ENCODE measurements around the gene APOBEC3G. TPM values are rescaled to one million over a fixed set of nuclear protein-coding genes. Genes with fewer than 3 reads are reported as not detected.

Gene APOBEC3G
- total and polyA plus RNA-seq, 2 experiments from 2014 or later = 7.1 to 12.2 TPM

GRCh38 chr22:39101226-39101625 lies 24.2 kb downstream of the APOBEC3G start:
- Histone ChIP-seq H3K27me3 (no peaks in the 10 kb centered on the region), H3K9me3 (ENCODE audit: low read depth) (no peaks in the 10 kb centered on the region), H3K36me3 (no peaks in the 10 kb centered on the region), H3K27ac (no peak overlapping the region), H3K4me1 (ENCODE audit: low read depth) (peaks cover 7% of the 10 kb centered on the region), H3K4me3 (no peak overlapping the region)
- no peak for DNase-seq (ENCODE audit: low read depth in 1 of 2, low spot score in 1 of 2)
- TF ChIP-seq, protein P1, sequence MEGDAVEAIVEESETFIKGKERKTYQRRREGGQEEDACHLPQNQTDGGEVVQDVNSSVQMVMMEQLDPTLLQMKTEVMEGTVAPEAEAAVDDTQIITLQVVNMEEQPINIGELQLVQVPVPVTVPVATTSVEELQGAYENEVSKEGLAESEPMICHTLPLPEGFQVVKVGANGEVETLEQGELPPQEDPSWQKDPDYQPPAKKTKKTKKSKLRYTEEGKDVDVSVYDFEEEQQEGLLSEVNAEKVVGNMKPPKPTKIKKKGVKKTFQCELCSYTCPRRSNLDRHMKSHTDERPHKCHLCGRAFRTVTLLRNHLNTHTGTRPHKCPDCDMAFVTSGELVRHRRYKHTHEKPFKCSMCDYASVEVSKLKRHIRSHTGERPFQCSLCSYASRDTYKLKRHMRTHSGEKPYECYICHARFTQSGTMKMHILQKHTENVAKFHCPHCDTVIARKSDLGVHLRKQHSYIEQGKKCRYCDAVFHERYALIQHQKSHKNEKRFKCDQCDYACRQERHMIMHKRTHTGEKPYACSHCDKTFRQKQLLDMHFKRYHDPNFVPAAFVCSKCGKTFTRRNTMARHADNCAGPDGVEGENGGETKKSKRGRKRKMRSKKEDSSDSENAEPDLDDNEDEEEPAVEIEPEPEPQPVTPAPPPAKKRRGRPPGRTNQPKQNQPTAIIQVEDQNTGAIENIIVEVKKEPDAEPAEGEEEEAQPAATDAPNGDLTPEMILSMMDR (IDR thresholded peaks at IDR 0.05; ENCODE audit: low read depth, low read length) = no peak

- no peak overlapping the region for H3K27ac ChIP-seq
- H3K27me3 ChIP-seq = no peaks in the 10 kb centered on the region
- H3K9me3 ChIP-seq (ENCODE audit: low read depth) = no peaks in the 10 kb centered on the region
- no peak for DNase-seq (ENCODE audit: low read depth in 1 of 2, low spot score in 1 of 2)
- TF ChIP-seq, protein P1 (IDR thresholded peaks at IDR 0.05; ENCODE audit: low read depth, low read length) = no peak
- H3K4me3 ChIP-seq = no peak overlapping the region
- H3K36me3 ChIP-seq = no peaks in the 10 kb centered on the region
- H3K4me1 ChIP-seq (ENCODE audit: low read depth) = no peaks in the 10 kb centered on the region
Measured at GRCh38 chr22:39103431-39103830, 26.4 kb downstream of the APOBEC3G start.

- no peak overlapping the region for H3K4me3 ChIP-seq
- no peaks in the 10 kb centered on the region for H3K36me3 ChIP-seq
- H3K27me3 ChIP-seq = no peaks in the 10 kb centered on the region
- H3K4me1 ChIP-seq (ENCODE audit: low read depth) = peaks cover 5% of the 10 kb centered on the region
- DNase-seq (ENCODE audit: low read depth in 1 of 2, low spot score in 1 of 2) = no peak
- no peaks in the 10 kb centered on the region for H3K9me3 ChIP-seq (ENCODE audit: low read depth)
- TF ChIP-seq, protein P1 (IDR thresholded peaks at IDR 0.05; ENCODE audit: low read depth, low read length) = no peak
- H3K27ac ChIP-seq = no peak overlapping the region
Measured at GRCh38 chr22:39106326-39106725, 29.3 kb downstream of the APOBEC3G start.

DNA sequence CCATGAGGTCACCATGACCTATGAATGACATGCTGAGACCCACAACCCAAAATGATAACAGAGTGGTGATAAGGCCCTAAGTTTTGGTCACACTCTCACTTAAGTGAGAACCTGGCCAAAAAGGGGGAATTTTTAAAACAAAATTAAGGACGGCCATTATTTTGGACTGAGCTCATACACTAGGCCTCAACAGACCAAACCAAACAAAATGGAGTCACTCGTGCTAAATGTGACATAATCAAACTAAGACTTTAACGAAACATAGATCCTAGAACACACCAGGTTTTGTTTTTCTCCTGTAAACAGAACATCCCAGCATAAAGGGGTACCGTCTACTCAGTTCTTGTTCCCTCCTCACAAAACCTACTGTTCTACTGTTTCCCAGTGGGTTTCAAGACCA lies 31.4 kb downstream of the APOBEC3G start:
- H3K4me3 ChIP-seq = no peak overlapping the region

DNA sequence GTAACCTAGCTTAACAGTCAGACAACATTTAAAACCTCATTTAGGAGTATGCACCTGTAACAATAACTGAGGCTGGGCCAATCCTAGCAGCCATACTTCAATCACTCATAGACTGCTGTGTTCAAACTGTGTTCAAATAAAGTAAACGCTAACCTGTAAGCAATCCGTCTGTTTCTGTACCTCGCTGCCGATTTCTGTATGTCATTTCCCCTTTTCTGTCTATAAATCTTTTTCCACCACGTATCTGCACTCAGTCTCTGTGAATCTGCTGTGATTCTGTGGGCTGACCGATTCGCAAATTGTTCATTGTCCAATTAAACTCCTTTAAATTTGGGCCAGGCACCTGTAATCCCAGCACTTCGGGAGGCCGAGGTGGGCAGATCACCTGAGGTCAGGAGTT lies 32.3 kb downstream of the APOBEC3G start:
- no peak overlapping the region for H3K4me3 ChIP-seq
- no peak overlapping the region for H3K27ac ChIP-seq
- DNase-seq (ENCODE audit: low read depth in 1 of 2, low spot score in 1 of 2) = no peak
- H3K36me3 ChIP-seq = no peaks in the 10 kb centered on the region
- H3K9me3 ChIP-seq (ENCODE audit: low read depth) = no peaks in the 10 kb centered on the region
- TF ChIP-seq, protein P1 (IDR thresholded peaks at IDR 0.05; ENCODE audit: low read depth, low read length) = no peak
- peaks cover 9% of the 10 kb centered on the region for H3K4me1 ChIP-seq (ENCODE audit: low read depth)
- H3K27me3 ChIP-seq = no peaks in the 10 kb centered on the region

More for the DNA sequence above, 31.4 kb downstream of the APOBEC3G start:
- TF ChIP-seq, protein P1 (IDR thresholded peaks at IDR 0.05; ENCODE audit: low read depth, low read length) = no peak
- no peak overlapping the region for H3K27ac ChIP-seq
- DNase-seq (ENCODE audit: low read depth in 1 of 2, low spot score in 1 of 2) = no peak
- H3K27me3 ChIP-seq = no peaks in the 10 kb centered on the region
- H3K36me3 ChIP-seq = no peaks in the 10 kb centered on the region
- peaks cover 5% of the 10 kb centered on the region for H3K4me1 ChIP-seq (ENCODE audit: low read depth)
- no peaks in the 10 kb centered on the region for H3K9me3 ChIP-seq (ENCODE audit: low read depth)
